Mesodermal cell (in vitro differentiated cells): ENCODE results near the gene ARMC8.

Experiments
- H3K27ac ChIP-seq: 2 replicates; pipeline ENCODE4 v1.7.0; 2013; ENCODE audit warnings: mild to moderate bottlenecking, low read depth, low read length, moderate library complexity; ENCODE audit not compliant: severe bottlenecking
- H3K36me3 ChIP-seq: 2 replicates; pipeline ENCODE4 v1.7.1; 2013; ENCODE audit warnings: mild to moderate bottlenecking, low read length, moderate library complexity; ENCODE audit not compliant: control insufficient read depth, insufficient read depth
- H3K4me1 ChIP-seq: one replicate; pipeline ENCODE4 v1.7.1; 2013; ENCODE audit warnings: mild to moderate bottlenecking, low read length; ENCODE audit not compliant: insufficient read depth, control insufficient read depth, poor library complexity, severe bottlenecking
- H3K4me3 ChIP-seq: 2 replicates; pipeline ENCODE4 v1.7.0; 2013; ENCODE audit warnings: low read length, control low read depth, mild to moderate bottlenecking; ENCODE audit not compliant: insufficient read depth, poor library complexity, severe bottlenecking; ENCODE audit errors: extremely low read depth
- H3K9me3 ChIP-seq: 2 replicates; pipeline ENCODE4 v1.7.1; 2013; ENCODE audit warnings: mild to moderate bottlenecking, low read length, moderate library complexity; ENCODE audit not compliant: control insufficient read depth
- WGBS, 2 experiments: methylation state at CpG; one replicate each; pipeline ENCODE4 v1.1.5; 2013; ENCODE audit warnings: missing lambda C conversion rate in 2 of 2; ENCODE audit not compliant: insufficient coverage in 2 of 2; 5-methylcytosine and 5-hydroxymethylcytosine counted together

Gene ARMC8

GRCh38 chr3:138340511-138340910 is 153.4 kb downstream of the ARMC8 start:
- 100% methylated on average over 1 to 2 of the region's 5 CpGs for WGBS, 2 experiments

DNA sequence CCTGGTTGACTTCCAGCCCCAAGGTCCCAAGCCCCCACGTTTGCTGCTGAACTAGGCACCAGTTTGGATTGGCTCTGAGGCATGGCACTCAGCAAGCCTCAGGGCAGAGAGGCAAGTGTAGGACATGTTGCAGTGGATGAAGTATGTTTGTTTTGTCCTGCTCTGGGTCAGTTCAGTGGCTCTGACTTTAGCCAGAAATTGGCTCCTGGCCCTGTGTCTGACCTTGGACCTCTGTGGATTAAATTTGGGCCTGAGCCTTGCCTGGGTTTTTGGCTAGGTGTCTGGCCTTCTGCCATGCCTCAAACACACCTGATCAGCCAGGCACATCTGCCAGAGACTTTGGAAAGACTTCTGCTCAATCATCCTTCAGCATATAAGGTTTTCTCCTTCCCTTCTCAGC is 157.7 kb downstream of the ARMC8 start:
- H3K9me3 ChIP-seq = no peaks in the 10 kb centered on the region
- H3K4me3 ChIP-seq = no peak overlapping the region
- no peak overlapping the region for H3K27ac ChIP-seq
- peaks cover 7% of the 10 kb centered on the region for H3K4me1 ChIP-seq
- H3K36me3 ChIP-seq = no peaks in the 10 kb centered on the region
- 88% methylated on average over 1 of the region's 1 CpG; no CpG with 5 or more reads in 1 of the 2 experiments for WGBS, 2 experiments

More at GRCh38 chr3:138340511-138340910, 153.4 kb downstream of the ARMC8 start:
- Histone ChIP-seq H3K27ac (no peak overlapping the region), H3K36me3 (no peaks in the 10 kb centered on the region), H3K4me1 (no peaks in the 10 kb centered on the region), H3K4me3 (no peak overlapping the region), H3K9me3 (no peaks in the 10 kb centered on the region)
